Subcutaneous abdominal adipose tissue (tissue), 5 donors: ENCODE data around the gene EXD3.

ENCODE experiments used
- H3K27ac ChIP-seq: one replicate; pipeline ENCODE4 v1.7.0; 2013; ENCODE audit warnings: low read depth, mild to moderate bottlenecking, inconsistent platforms, low read length, moderate library complexity
- H3K27me3 ChIP-seq, 5 donors: one replicate each; pipeline ENCODE4 v1.7.0; 2013; ENCODE audit warnings: low read length in 5 of 5, inconsistent platforms in 1 of 5; ENCODE audit not compliant: control insufficient read depth in 5 of 5, insufficient read depth in 4 of 5
- H3K36me3 ChIP-seq, 5 donors: one replicate each; pipeline ENCODE4 v1.7.0; 2013; ENCODE audit warnings: low read length in 5 of 5; ENCODE audit not compliant: control insufficient read depth in 5 of 5, insufficient read depth in 5 of 5
- H3K4me1 ChIP-seq, 5 donors: one replicate each; pipeline ENCODE4 v1.7.0; 2013; ENCODE audit warnings: low read length in 5 of 5, mild to moderate bottlenecking in 3 of 5, moderate library complexity in 1 of 5; ENCODE audit not compliant: control insufficient read depth in 5 of 5, insufficient read depth in 5 of 5
- H3K4me3 ChIP-seq, 5 donors: one replicate each; pipeline ENCODE4 v1.7.0; 2013; ENCODE audit warnings: low read length in 5 of 5, low read depth in 1 of 5
- H3K9ac ChIP-seq, 5 donors: one replicate each; pipeline ENCODE4 v1.7.0; 2013; ENCODE audit warnings: low read length in 5 of 5, mild to moderate bottlenecking in 4 of 5, moderate library complexity in 3 of 5
- H3K9me3 ChIP-seq, 5 donors: one replicate each; pipeline ENCODE4 v1.7.0; 2013; ENCODE audit warnings: low read length in 5 of 5; ENCODE audit not compliant: control insufficient read depth in 5 of 5
- donor health status: healthy.
- donor health status: healthy.
- donor health status: healthy.
- donor health status: healthy.
- donor health status: healthy.

EXD3 gene

GRCh38 chr9:137325124-137325523, 97.8 kb downstream of the EXD3 start:
- H3K27ac ChIP-seq: no peak overlapping the region
- H3K36me3 ChIP-seq: no peaks in the 10 kb centered on the region
- peaks cover 1 to 21% (median 11%) of the 10 kb centered on the region in 5 donors for H3K4me1 ChIP-seq
- no peak overlapping the region for H3K4me3 ChIP-seq
- no peaks in the 10 kb centered on the region for H3K9me3 ChIP-seq
- no peak overlapping the region for H3K9ac ChIP-seq
- H3K27me3 ChIP-seq: no peaks in the 10 kb centered on the region

GRCh38 chr9:137323531-137324331, 99.2 kb downstream of the EXD3 start:
- no peaks in the 10 kb centered on the region for H3K9me3 ChIP-seq
- no peak overlapping the region for H3K9ac ChIP-seq
- H3K4me3 ChIP-seq: no peak overlapping the region
- H3K36me3 ChIP-seq: no peaks in the 10 kb centered on the region
- peaks cover 0 to 2% (median 0%) of the 10 kb centered on the region in 5 donors for H3K27me3 ChIP-seq
- peaks cover 3 to 35% (median 24%) of the 10 kb centered on the region in 5 donors for H3K4me1 ChIP-seq
- no peak overlapping the region for H3K27ac ChIP-seq

GRCh38 chr9:137321726-137322361, 101.1 kb downstream of the EXD3 start:
- Histone ChIP-seq H3K9ac (no peak overlapping the region), H3K27ac (no peak overlapping the region), H3K4me3 (no peak overlapping the region), H3K9me3 (no peaks in the 10 kb centered on the region), H3K27me3 (peaks cover 4 to 12% (median 11%) of the 10 kb centered on the region in 5 donors), H3K36me3 (no peaks in the 10 kb centered on the region), H3K4me1 (peaks cover 3 to 43% (median 27%) of the 10 kb centered on the region in 5 donors)

GRCh38 chr9:137320555-137321384, 102.2 kb downstream of the EXD3 start:
- Histone ChIP-seq H3K4me1 (peaks cover 3 to 51% (median 32%) of the 10 kb centered on the region in 5 donors), H3K9me3 (no peaks in the 10 kb centered on the region), H3K4me3 (peak overlapping the region in 2 of 5 donors; percentile 14 to 25), H3K27ac (no peak overlapping the region), H3K36me3 (no peaks in the 10 kb centered on the region), H3K27me3 (peaks cover 8 to 20% (median 17%) of the 10 kb centered on the region in 5 donors), H3K9ac (no peak overlapping the region)

GRCh38 chr9:137319739-137320551, 103.0 kb downstream of the EXD3 start:
- Histone ChIP-seq H3K9me3 (no peaks in the 10 kb centered on the region), H3K27me3 (peaks cover 13 to 22% (median 20%) of the 10 kb centered on the region in 5 donors), H3K36me3 (no peaks in the 10 kb centered on the region), H3K4me3 (no peak overlapping the region), H3K4me1 (peaks cover 3 to 51% (median 34%) of the 10 kb centered on the region in 5 donors), H3K27ac (no peak overlapping the region), H3K9ac (no peak overlapping the region)

- Histone ChIP-seq H3K27me3 (peaks cover 15 to 26% (median 23%) of the 10 kb centered on the region in 5 donors), H3K27ac (no peak overlapping the region), H3K4me1 (peaks cover 3 to 54% (median 38%) of the 10 kb centered on the region in 5 donors), H3K9me3 (no peaks in the 10 kb centered on the region), H3K4me3 (peak overlapping the region in 2 of 5 donors; percentile 11 to 16), H3K9ac (peak overlapping the region in 2 of 5 donors; percentile 5 to 45), H3K36me3 (no peaks in the 10 kb centered on the region)
Measured at GRCh38 chr9:137319011-137319738, 103.8 kb downstream of the EXD3 start.

- H3K27me3 ChIP-seq: peaks cover 15 to 26% (median 23%) of the 10 kb centered on the region in 5 donors
- H3K27ac ChIP-seq: no peak overlapping the region
- H3K4me1 ChIP-seq: peaks cover 3 to 54% (median 38%) of the 10 kb centered on the region in 5 donors
- no peaks in the 10 kb centered on the region for H3K36me3 ChIP-seq
- peak overlapping the region in 1 of 5 donors; percentile 45 for H3K9ac ChIP-seq
- H3K9me3 ChIP-seq: no peaks in the 10 kb centered on the region
- H3K4me3 ChIP-seq: peak overlapping the region in 1 of 5 donors; percentile 16
Measured at GRCh38 chr9:137318602-137319001, 104.4 kb downstream of the EXD3 start.

GRCh38 chr9:137317718-137318511, 105.0 kb downstream of the EXD3 start:
- Histone ChIP-seq H3K4me3 (no peak overlapping the region), H3K9ac (no peak overlapping the region), H3K9me3 (no peaks in the 10 kb centered on the region), H3K36me3 (no peaks in the 10 kb centered on the region), H3K27me3 (peaks cover 15 to 26% (median 23%) of the 10 kb centered on the region in 5 donors), H3K4me1 (peaks cover 3 to 54% (median 38%) of the 10 kb centered on the region in 5 donors), H3K27ac (no peak overlapping the region)
